ENCODE data around the gene DLG2. TPM values are rescaled to one million over a fixed set of nuclear protein-coding genes. Genes with fewer than 3 reads are reported as not detected.
A peak's percentile ranks its signal among the peaks of the same experiment; 100 is the strongest.
"Not testable (repeated sequence)": the region's sequence is repeated elsewhere in the genome, so short reads cannot be mapped to it uniquely, and the experiment has no call there.

Gene DLG2
- polyA plus RNA-seq, 4 donors, result 6.8 to 14.7 (median 13.2) TPM

- no peak for DNase-seq (ENCODE audit: low read depth in 4 of 4, low spot score in 3 of 4)
Observed at GRCh38 chr11:84812471-84812969, 814.6 kb downstream of the DLG2 start.

- DNase-seq (ENCODE audit: low read depth in 4 of 4, low spot score in 3 of 4), result no peak
Observed at GRCh38 chr11:84806354-84806753, 820.8 kb downstream of the DLG2 start.

GRCh38 chr11:84804041-84804440 lies 823.1 kb downstream of the DLG2 start:
- DNase-seq (ENCODE audit: low read depth in 4 of 4, low spot score in 3 of 4), result no peak

- DNase-seq (ENCODE audit: low read depth in 4 of 4, low spot score in 3 of 4), result no peak
Observed at GRCh38 chr11:84800755-84801346, 826.3 kb downstream of the DLG2 start.

GRCh38 chr11:84799112-84799511 lies 828.0 kb downstream of the DLG2 start:
- no peak for DNase-seq (ENCODE audit: low read depth in 4 of 4, low spot score in 3 of 4)

GRCh38 chr11:84795698-84796097 lies 831.4 kb downstream of the DLG2 start:
- no peak for DNase-seq (ENCODE audit: low read depth in 4 of 4, low spot score in 3 of 4)

GRCh38 chr11:84794663-84795443 lies 832.3 kb downstream of the DLG2 start:
- DNase-seq (ENCODE audit: low read depth in 4 of 4, low spot score in 3 of 4), result no peak

- DNase-seq (ENCODE audit: low read depth in 4 of 4, low spot score in 3 of 4), result no peak
Observed at GRCh38 chr11:84793318-84793717, 833.8 kb downstream of the DLG2 start.

GRCh38 chr11:84790849-84791427 lies 836.2 kb downstream of the DLG2 start:
- DNase-seq (ENCODE audit: low read depth in 4 of 4, low spot score in 3 of 4), result no peak

- no peak for DNase-seq (ENCODE audit: low read depth in 4 of 4, low spot score in 3 of 4)
Observed at GRCh38 chr11:84788220-84788619, 838.9 kb downstream of the DLG2 start.

- not testable (repeated sequence) for DNase-seq (ENCODE audit: low read depth in 4 of 4, low spot score in 3 of 4)
Observed at GRCh38 chr11:84784158-84784557, 843.0 kb downstream of the DLG2 start.

- DNase-seq (ENCODE audit: low read depth in 4 of 4, low spot score in 3 of 4), result peak in 3 of 4 donors; percentile 2 to 6 (median 3)
Observed at GRCh38 chr11:84780689-84781293, 846.4 kb downstream of the DLG2 start.

- no peak for DNase-seq (ENCODE audit: low read depth in 4 of 4, low spot score in 3 of 4)
Observed at GRCh38 chr11:84775503-84775902, 851.6 kb downstream of the DLG2 start.

GRCh38 chr11:84763931-84764330 lies 863.2 kb downstream of the DLG2 start:
- DNase-seq (ENCODE audit: low read depth in 4 of 4, low spot score in 3 of 4), result no peak

GRCh38 chr11:84757711-84758110 lies 869.4 kb downstream of the DLG2 start:
- no peak for DNase-seq (ENCODE audit: low read depth in 4 of 4, low spot score in 3 of 4)

GRCh38 chr11:84751371-84751770 lies 875.8 kb downstream of the DLG2 start:
- DNase-seq (ENCODE audit: low read depth in 4 of 4, low spot score in 3 of 4), result no peak

GRCh38 chr11:84747871-84748270 lies 879.3 kb downstream of the DLG2 start:
- no peak for DNase-seq (ENCODE audit: low read depth in 4 of 4, low spot score in 3 of 4)

- no peak for DNase-seq (ENCODE audit: low read depth in 4 of 4, low spot score in 3 of 4)
Observed at GRCh38 chr11:84740050-84740449, 887.1 kb downstream of the DLG2 start.

GRCh38 chr11:84724256-84724655 lies 902.9 kb downstream of the DLG2 start:
- DNase-seq (ENCODE audit: low read depth in 4 of 4, low spot score in 3 of 4), result no peak

GRCh38 chr11:84722583-84723108 lies 904.5 kb downstream of the DLG2 start:
- no peak for DNase-seq (ENCODE audit: low read depth in 4 of 4, low spot score in 3 of 4)

GRCh38 chr11:84721561-84721961 lies 905.6 kb downstream of the DLG2 start:
- no peak for DNase-seq (ENCODE audit: low read depth in 4 of 4, low spot score in 3 of 4)
